ENCODE results near the gene GTF2H2C.
"Not testable (repeated sequence)": the region's sequence is repeated elsewhere in the genome, so short reads cannot be mapped to it uniquely, and the experiment has no call there.

The GTF2H2C gene

DNA sequence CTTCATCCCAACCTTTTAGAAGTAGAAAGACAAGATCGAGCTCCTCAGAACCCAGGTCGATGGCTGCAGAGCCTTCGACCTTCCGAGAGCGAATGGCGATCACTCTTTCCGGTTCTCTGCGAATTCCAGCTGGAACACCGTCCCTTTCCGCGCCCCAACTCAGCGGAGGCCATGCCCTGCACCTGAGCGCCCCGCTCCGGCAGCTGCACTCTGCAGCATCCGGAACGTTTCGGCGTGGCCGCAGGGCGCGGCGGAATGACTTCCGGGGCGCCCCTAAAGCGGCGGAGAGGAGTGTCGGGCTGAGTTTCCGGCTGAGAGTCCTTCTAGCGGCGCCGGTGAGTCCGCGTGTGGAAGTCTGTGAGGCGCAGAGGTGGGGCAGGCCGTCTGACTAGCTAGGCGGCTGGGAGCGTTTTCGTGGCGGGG, at the start of gene GTF2H2C:
GTF2H2C (plus strand) TSS at position 284 of the 423 bp plus-strand sequence. CDS start 4,942 bp downstream, outside the sequence.
- H3K36me3 ChIP-seq, H3K9me3 ChIP-seq, H3K27me3 ChIP-seq, H3K9ac ChIP-seq, H3K4me1 ChIP-seq, H4K20me1 ChIP-seq, H3K27ac ChIP-seq: not testable (repeated sequence)
- H3K4me3 ChIP-seq: peak within 1 kb of the TSS; percentile 61
- H3K4me2 ChIP-seq: peak within 1 kb of the TSS; percentile 69

DNA sequence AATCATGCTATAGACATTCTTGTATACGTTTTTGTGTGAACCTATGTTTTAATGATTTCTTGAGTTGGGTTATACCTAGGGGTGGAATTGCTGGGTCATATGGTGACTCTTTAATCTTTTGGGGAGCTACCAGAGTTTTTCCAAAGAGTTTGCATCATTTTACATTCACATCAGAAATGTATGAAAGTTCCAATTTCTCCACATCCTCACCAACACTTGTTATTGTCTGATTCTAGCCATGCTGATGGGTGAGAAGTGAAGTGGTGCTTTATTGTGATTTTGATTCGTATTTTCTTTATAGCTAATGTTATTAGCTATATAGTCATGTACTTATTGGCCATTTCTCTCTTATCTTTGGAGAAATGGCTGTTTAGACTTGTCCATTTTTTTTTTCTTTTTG, 49.3 kb upstream of the GTF2H2C start:
- Histone ChIP-seq H3K9ac (no peak overlapping the region), H3K36me3 (no peaks in the 10 kb centered on the region), H3K27me3 (no peaks in the 10 kb centered on the region)

DNA sequence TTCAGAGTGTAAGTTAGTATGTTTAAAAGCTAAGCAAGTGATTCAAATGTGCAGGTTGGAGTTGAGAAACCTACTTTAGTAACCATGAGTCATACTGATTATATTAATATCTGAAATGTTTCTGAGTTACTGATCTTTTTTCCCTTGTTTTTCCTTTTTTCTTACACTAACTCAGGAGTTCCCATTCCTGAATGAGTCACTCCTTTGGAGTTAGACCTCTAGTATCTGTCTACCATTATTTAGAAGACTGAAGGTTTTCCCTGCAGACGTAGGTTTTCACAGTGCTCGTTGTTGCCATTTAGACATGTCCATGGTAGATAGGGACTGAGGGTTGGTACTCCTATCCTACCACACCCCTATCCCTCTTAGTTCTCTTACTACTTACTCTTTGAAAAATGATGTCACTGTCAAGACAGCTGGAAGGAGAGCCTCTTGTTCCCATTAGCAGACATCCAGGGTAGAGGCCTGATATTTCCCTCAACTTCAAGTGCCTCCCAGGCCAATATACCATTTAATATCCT, 47.2 kb upstream of the GTF2H2C start:
- H4K20me1 ChIP-seq: no peaks in the 10 kb centered on the region
- TF ChIP-seq Cebpa-rat (IDR thresholded peaks at IDR 0.05): no peak
- no peaks in the 10 kb centered on the region for H3K36me3 ChIP-seq
- no peak overlapping the region for H3K9ac ChIP-seq
- no peak overlapping the region for H3K4me3 ChIP-seq
- no peaks in the 10 kb centered on the region for H3K27me3 ChIP-seq
- no peak overlapping the region for H3K4me2 ChIP-seq
- H3K4me1 ChIP-seq: no peaks in the 10 kb centered on the region
- H3K9me3 ChIP-seq: peaks cover 14% of the 10 kb centered on the region; the same call in 1 of the 2 replicates
- H3K27ac ChIP-seq: no peak overlapping the region

More for the DNA sequence above, 49.3 kb upstream of the GTF2H2C start:
- Histone ChIP-seq H3K4me1 (no peaks in the 10 kb centered on the region), H3K4me3 (no peak overlapping the region), H3K4me2 (no peak overlapping the region), H3K9me3 (peaks cover 6% of the 10 kb centered on the region; the same call in 1 of the 2 replicates), H3K27ac (no peak overlapping the region), H4K20me1 (no peaks in the 10 kb centered on the region)
- TF ChIP-seq Cebpa-rat (IDR thresholded peaks at IDR 0.05): no peak

DNA sequence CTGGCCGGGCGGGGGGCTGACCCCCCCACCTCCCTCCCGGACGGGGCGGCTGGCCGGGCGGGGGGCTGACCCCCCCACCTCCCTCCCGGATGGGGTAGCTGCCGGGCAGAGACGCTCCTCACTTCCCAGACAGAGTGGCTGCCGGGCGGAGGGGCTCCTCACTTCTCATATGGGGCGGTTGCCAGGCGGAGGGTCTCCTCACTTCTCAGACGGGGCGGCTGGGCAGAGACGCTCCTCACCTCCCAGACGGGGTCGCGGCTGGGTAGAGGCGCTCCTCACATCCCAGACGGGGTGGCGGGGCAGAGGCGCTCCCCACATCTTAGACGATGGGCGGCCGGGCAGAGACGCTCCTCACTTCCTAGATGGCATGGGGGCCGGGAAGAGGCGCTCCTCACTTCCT, 44.4 kb upstream of the GTF2H2C start:
- H3K9me3 ChIP-seq: peaks cover 14% of the 10 kb centered on the region; the same call in 1 of the 2 replicates
- H3K4me3 ChIP-seq, H3K4me1 ChIP-seq, H3K9ac ChIP-seq, H3K36me3 ChIP-seq, H4K20me1 ChIP-seq, H3K4me2 ChIP-seq, H3K27me3 ChIP-seq, H3K27ac ChIP-seq: not testable (repeated sequence)

DNA sequence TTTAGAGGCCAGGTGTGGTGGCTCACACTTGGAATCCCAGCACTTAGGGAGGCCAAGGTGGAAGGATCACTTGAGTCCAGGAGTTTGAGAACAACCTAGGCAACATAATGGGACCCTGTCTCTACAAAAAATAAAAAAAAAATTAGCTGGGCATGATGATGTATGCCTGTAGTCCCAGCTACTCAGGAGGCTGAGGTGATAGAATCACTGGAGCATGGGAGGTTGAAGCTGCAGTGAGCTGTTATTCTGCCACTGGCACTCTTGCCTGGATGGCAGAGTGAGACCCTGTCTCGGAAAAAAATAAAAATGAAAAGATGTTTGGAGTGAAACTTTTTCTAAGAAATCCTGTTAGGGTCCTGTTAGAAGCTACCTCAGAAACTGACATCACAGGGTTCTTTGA, 43.2 kb upstream of the GTF2H2C start:
- H3K36me3 ChIP-seq: no peaks in the 10 kb centered on the region
- no peak overlapping the region for H3K4me2 ChIP-seq
- H3K27ac ChIP-seq: no peak overlapping the region
- no peaks in the 10 kb centered on the region for H3K27me3 ChIP-seq
- TF ChIP-seq Cebpa-rat (IDR thresholded peaks at IDR 0.05): no peak
- peaks cover 14% of the 10 kb centered on the region; the same call in 1 of the 2 replicates for H3K9me3 ChIP-seq
- H4K20me1 ChIP-seq: no peaks in the 10 kb centered on the region
- H3K9ac ChIP-seq: no peak overlapping the region
- H3K4me1 ChIP-seq: no peaks in the 10 kb centered on the region
- H3K4me3 ChIP-seq: no peak overlapping the region

- TF ChIP-seq Cebpa-rat (IDR thresholded peaks at IDR 0.05): no peak
- no peaks in the 10 kb centered on the region for H3K4me1 ChIP-seq
- H3K4me2 ChIP-seq: no peak overlapping the region
- no peak overlapping the region for H3K4me3 ChIP-seq
- no peak overlapping the region for H3K27ac ChIP-seq
- H3K9ac ChIP-seq: no peak overlapping the region
- H3K27me3 ChIP-seq: no peaks in the 10 kb centered on the region
- no peaks in the 10 kb centered on the region for H4K20me1 ChIP-seq
- H3K9me3 ChIP-seq: peaks cover 14% of the 10 kb centered on the region; the same call in 1 of the 2 replicates
- H3K36me3 ChIP-seq: no peaks in the 10 kb centered on the region
Measured at GRCh38 chr5:69517763-69518212, 42.2 kb upstream of the GTF2H2C start.

- Histone ChIP-seq H3K27ac (no peak overlapping the region), H3K9me3 (peaks cover 14% of the 10 kb centered on the region; the same call in 1 of the 2 replicates), H3K4me2 (no peak overlapping the region), H3K9ac (no peak overlapping the region), H4K20me1 (no peaks in the 10 kb centered on the region), H3K4me3 (no peak overlapping the region), H3K4me1 (no peaks in the 10 kb centered on the region), H3K36me3 (no peaks in the 10 kb centered on the region), H3K27me3 (no peaks in the 10 kb centered on the region)
- no peak for TF ChIP-seq Cebpa-rat (IDR thresholded peaks at IDR 0.05)
Measured at GRCh38 chr5:69519285-69519684, 40.7 kb upstream of the GTF2H2C start.

DNA sequence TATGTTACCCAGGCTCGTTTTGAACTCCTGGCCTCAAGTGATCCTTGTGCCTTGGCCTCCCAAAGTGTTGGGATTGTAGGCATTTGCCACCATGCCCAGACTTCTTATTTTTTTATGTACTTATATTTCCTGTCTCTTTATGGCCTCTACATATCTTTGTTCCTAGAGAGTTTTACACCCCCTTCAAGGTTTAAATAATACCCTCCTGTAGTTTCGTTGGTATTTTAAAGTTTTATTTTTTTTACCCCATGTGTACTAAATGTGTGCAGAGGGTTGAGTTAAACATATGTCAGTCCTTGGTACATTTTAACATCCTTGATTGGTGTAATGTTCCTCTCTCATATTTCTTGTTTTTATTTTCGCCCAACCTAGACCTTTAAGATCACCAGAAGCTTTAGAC, 38.0 kb upstream of the GTF2H2C start:
- H3K4me1 ChIP-seq: no peaks in the 10 kb centered on the region
- TF ChIP-seq Cebpa-rat (IDR thresholded peaks at IDR 0.05): no peak

DNA sequence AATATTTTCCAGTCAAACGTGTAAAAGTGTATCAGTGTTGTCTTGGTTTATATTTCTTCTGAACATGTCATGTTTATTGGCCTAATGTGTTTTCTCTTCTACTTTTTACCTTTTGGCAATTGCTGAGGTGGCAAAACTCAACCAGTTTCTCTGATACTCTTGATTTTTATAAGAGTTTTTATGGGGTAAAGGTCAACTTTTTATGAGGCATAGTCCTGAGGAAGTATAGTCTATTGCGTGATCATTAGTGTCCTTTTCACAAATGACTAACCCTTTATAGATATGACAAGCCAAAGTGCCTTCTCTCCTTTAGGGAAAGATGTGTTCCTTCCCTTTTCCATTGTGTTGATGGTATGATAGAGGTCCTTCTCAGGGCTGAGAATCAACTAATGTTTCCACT, 34.5 kb upstream of the GTF2H2C start:
- Histone ChIP-seq H3K27me3 (no peaks in the 10 kb centered on the region), H3K4me3 (no peak overlapping the region), H3K36me3 (no peaks in the 10 kb centered on the region), H3K4me2 (no peak overlapping the region), H3K9me3 (no peaks in the 10 kb centered on the region), H3K4me1 (no peaks in the 10 kb centered on the region), H3K27ac (no peak overlapping the region), H3K9ac (no peak overlapping the region), H4K20me1 (no peaks in the 10 kb centered on the region)
- no peak for TF ChIP-seq Cebpa-rat (IDR thresholded peaks at IDR 0.05)

More for the DNA sequence above, 38.0 kb upstream of the GTF2H2C start:
- H3K27ac ChIP-seq: no peak overlapping the region
- H3K9me3 ChIP-seq: no peaks in the 10 kb centered on the region
- no peaks in the 10 kb centered on the region for H3K27me3 ChIP-seq
- no peak overlapping the region for H3K9ac ChIP-seq
- no peak overlapping the region for H3K4me2 ChIP-seq
- H3K4me3 ChIP-seq: no peak overlapping the region
- no peaks in the 10 kb centered on the region for H4K20me1 ChIP-seq
- no peaks in the 10 kb centered on the region for H3K36me3 ChIP-seq

- H3K27ac ChIP-seq: no peak overlapping the region
- H3K9me3 ChIP-seq: no peaks in the 10 kb centered on the region
- H3K36me3 ChIP-seq: no peaks in the 10 kb centered on the region
- no peaks in the 10 kb centered on the region for H3K4me1 ChIP-seq
- H3K27me3 ChIP-seq: no peaks in the 10 kb centered on the region
- no peak overlapping the region for H3K9ac ChIP-seq
- TF ChIP-seq Cebpa-rat (IDR thresholded peaks at IDR 0.05): no peak
- H4K20me1 ChIP-seq: no peaks in the 10 kb centered on the region
- H3K4me3 ChIP-seq: no peak overlapping the region
- H3K4me2 ChIP-seq: no peak overlapping the region
Measured at GRCh38 chr5:69526660-69527059, 33.3 kb upstream of the GTF2H2C start.
